ENCODE results near the gene POLG2.
"Not testable (repeated sequence)": the region's sequence is repeated elsewhere in the genome, so short reads cannot be mapped to it uniquely, and the experiment has no call there.

POLG2 gene

GRCh38 chr17:64500862-64501765, 4.3 kb upstream of the POLG2 start:
- ATAC-seq (no peak), DNase-seq (ENCODE audit: low spot score in 2 of 2) (no peak)
- H3K27ac Mint-ChIP-seq: peak overlapping the region; percentile 100
- no peaks in the 10 kb centered on the region for H3K9me3 Mint-ChIP-seq
- H3K36me3 Mint-ChIP-seq: peaks cover 100% of the 10 kb centered on the region
- peaks cover 100% of the 10 kb centered on the region for H3K4me1 Mint-ChIP-seq
- peak overlapping the region; percentile 27 for H3K4me3 Mint-ChIP-seq

- Mint-ChIP-seq H3K27ac (peak overlapping the region; percentile 100), H3K36me3 (peaks cover 99% of the 10 kb centered on the region), H3K4me3 (peak overlapping the region; percentile 24), H3K9me3 (no peaks in the 10 kb centered on the region), H3K4me1 (peaks cover 96% of the 10 kb centered on the region)
- DNase-seq (ENCODE audit: low spot score in 2 of 2) (no peak), ATAC-seq (no peak)
Measured at GRCh38 chr17:64500487-64500859, 3.6 kb upstream of the POLG2 start.

GRCh38 chr17:64499805-64500486, 3.1 kb upstream of the POLG2 start:
- peaks cover 94% of the 10 kb centered on the region for H3K4me1 Mint-ChIP-seq
- no peaks in the 10 kb centered on the region for H3K9me3 Mint-ChIP-seq
- H3K4me3 Mint-ChIP-seq: peak overlapping the region; percentile 24
- no peak for DNase-seq (ENCODE audit: low spot score in 2 of 2)
- H3K36me3 Mint-ChIP-seq: peaks cover 94% of the 10 kb centered on the region
- no peak for ATAC-seq
- peak overlapping the region; percentile 100 for H3K27ac Mint-ChIP-seq

GRCh38 chr17:64498308-64499203, 1.7 kb upstream of the POLG2 start:
- H3K36me3 Mint-ChIP-seq: peaks cover 88% of the 10 kb centered on the region
- no peaks in the 10 kb centered on the region for H3K9me3 Mint-ChIP-seq
- H3K4me3 Mint-ChIP-seq: peak overlapping the region; percentile 94
- peak overlapping the region; percentile 100 for H3K27ac Mint-ChIP-seq
- no peak for ATAC-seq
- H3K4me1 Mint-ChIP-seq: peaks cover 93% of the 10 kb centered on the region
- no peak for DNase-seq (ENCODE audit: low spot score in 2 of 2)

GRCh38 chr17:64497565-64498035, 746 bp upstream of the POLG2 start:
- DNase-seq (ENCODE audit: low spot score in 2 of 2) (peak in 1 of 2 donors; percentile 37), ATAC-seq (no peak)
- peaks cover 84% of the 10 kb centered on the region for H3K4me1 Mint-ChIP-seq
- peak overlapping the region; percentile 94 for H3K4me3 Mint-ChIP-seq
- H3K36me3 Mint-ChIP-seq: peaks cover 88% of the 10 kb centered on the region
- H3K9me3 Mint-ChIP-seq: no peaks in the 10 kb centered on the region
- peak overlapping the region; percentile 100 for H3K27ac Mint-ChIP-seq

GRCh38 chr17:64496348-64496785, 487 bp downstream of the POLG2 start:
- H3K27ac Mint-ChIP-seq: peak overlapping the region; percentile 100
- DNase-seq (ENCODE audit: low spot score in 2 of 2): no peak
- H3K4me1 Mint-ChIP-seq: peaks cover 79% of the 10 kb centered on the region
- no peak for ATAC-seq
- H3K36me3 Mint-ChIP-seq: peaks cover 88% of the 10 kb centered on the region
- peak overlapping the region; percentile 94 for H3K4me3 Mint-ChIP-seq
- no peaks in the 10 kb centered on the region for H3K9me3 Mint-ChIP-seq

- ATAC-seq; H3K27ac Mint-ChIP-seq; DNase-seq (ENCODE audit: low spot score in 2 of 2); H3K9me3 Mint-ChIP-seq: not testable (repeated sequence)
- Mint-ChIP-seq H3K36me3 (peaks cover 88% of the 10 kb centered on the region), H3K4me1 (peaks cover 68% of the 10 kb centered on the region), H3K4me3 (peak overlapping the region; percentile 94)
Measured at GRCh38 chr17:64495300-64495699, 1.6 kb downstream of the POLG2 start.

GRCh38 chr17:64494121-64494520, 2.7 kb downstream of the POLG2 start:
- Mint-ChIP-seq H3K36me3 (peaks cover 88% of the 10 kb centered on the region), H3K4me1 (peaks cover 56% of the 10 kb centered on the region), H3K27ac (no peak overlapping the region), H3K9me3 (no peaks in the 10 kb centered on the region), H3K4me3 (peak overlapping the region; percentile 94)
- no peak for DNase-seq (ENCODE audit: low spot score in 2 of 2)
- no peak for ATAC-seq

GRCh38 chr17:64492481-64493109, 4.3 kb downstream of the POLG2 start:
- no peak overlapping the region for H3K27ac Mint-ChIP-seq
- DNase-seq (ENCODE audit: low spot score in 2 of 2) (no peak), ATAC-seq (no peak)
- no peak overlapping the region for H3K4me3 Mint-ChIP-seq
- peaks cover 88% of the 10 kb centered on the region for H3K36me3 Mint-ChIP-seq
- H3K4me1 Mint-ChIP-seq: peaks cover 41% of the 10 kb centered on the region
- H3K9me3 Mint-ChIP-seq: no peaks in the 10 kb centered on the region

GRCh38 chr17:64491994-64492393, 4.9 kb downstream of the POLG2 start:
- no peaks in the 10 kb centered on the region for H3K9me3 Mint-ChIP-seq
- ATAC-seq (no peak), DNase-seq (ENCODE audit: low spot score in 2 of 2) (no peak)
- peaks cover 88% of the 10 kb centered on the region for H3K36me3 Mint-ChIP-seq
- H3K27ac Mint-ChIP-seq: no peak overlapping the region
- peaks cover 35% of the 10 kb centered on the region for H3K4me1 Mint-ChIP-seq
- H3K4me3 Mint-ChIP-seq: no peak overlapping the region

- DNase-seq (ENCODE audit: low spot score in 2 of 2) (peak; percentile 27 to 71), ATAC-seq (peak; percentile 81)
- Mint-ChIP-seq H3K9me3 (no peaks in the 10 kb centered on the region), H3K4me3 (no peak overlapping the region), H3K27ac (no peak overlapping the region), H3K36me3 (peaks cover 88% of the 10 kb centered on the region), H3K4me1 (peaks cover 28% of the 10 kb centered on the region)
Measured at GRCh38 chr17:64491034-64491860, 5.6 kb downstream of the POLG2 start.

- no peak for DNase-seq (ENCODE audit: low spot score in 2 of 2)
- Mint-ChIP-seq H3K9me3 (no peaks in the 10 kb centered on the region), H3K4me1 (peaks cover 13% of the 10 kb centered on the region), H3K4me3 (no peak overlapping the region), H3K36me3 (peaks cover 100% of the 10 kb centered on the region), H3K27ac (no peak overlapping the region)
- no peak for ATAC-seq
Measured at GRCh38 chr17:64488301-64488700, 8.6 kb downstream of the POLG2 start.

- peak overlapping the region; percentile 24 for H3K27ac Mint-ChIP-seq
- peaks cover 5% of the 10 kb centered on the region for H3K4me1 Mint-ChIP-seq
- ATAC-seq (no peak), DNase-seq (ENCODE audit: low spot score in 2 of 2) (no peak)
- no peaks in the 10 kb centered on the region for H3K9me3 Mint-ChIP-seq
- H3K36me3 Mint-ChIP-seq: peaks cover 96% of the 10 kb centered on the region
- H3K4me3 Mint-ChIP-seq: no peak overlapping the region
Measured at GRCh38 chr17:64484380-64484779, 12.5 kb downstream of the POLG2 start.

- DNase-seq (ENCODE audit: low spot score in 2 of 2) (no peak), ATAC-seq (no peak)
- no peaks in the 10 kb centered on the region for H3K9me3 Mint-ChIP-seq
- peak overlapping the region; percentile 32 for H3K27ac Mint-ChIP-seq
- peaks cover 86% of the 10 kb centered on the region for H3K36me3 Mint-ChIP-seq
- peaks cover 5% of the 10 kb centered on the region for H3K4me1 Mint-ChIP-seq
- H3K4me3 Mint-ChIP-seq: no peak overlapping the region
Measured at GRCh38 chr17:64480951-64481350, 15.9 kb downstream of the POLG2 start.
